ENCODE measurements around the gene MOCOS.

GRCh38 chr18:36217348-36217747, 30.1 kb downstream of the MOCOS start:
- TF ChIP-seq CTCF (IDR thresholded peaks at IDR 0.05) (no peak), ZFX (IDR thresholded peaks at IDR 0.05; ENCODE audit: borderline replicate concordance) (no peak)
